ENCODE data around the gene MAP2K6. TPM values are rescaled to one million over a fixed set of nuclear protein-coding genes. Genes with fewer than 3 reads are reported as not detected.

MAP2K6 gene
- total and polyA plus RNA-seq, 10 donors, result 3.4 to 36.3 (median 10.2) TPM

DNA sequence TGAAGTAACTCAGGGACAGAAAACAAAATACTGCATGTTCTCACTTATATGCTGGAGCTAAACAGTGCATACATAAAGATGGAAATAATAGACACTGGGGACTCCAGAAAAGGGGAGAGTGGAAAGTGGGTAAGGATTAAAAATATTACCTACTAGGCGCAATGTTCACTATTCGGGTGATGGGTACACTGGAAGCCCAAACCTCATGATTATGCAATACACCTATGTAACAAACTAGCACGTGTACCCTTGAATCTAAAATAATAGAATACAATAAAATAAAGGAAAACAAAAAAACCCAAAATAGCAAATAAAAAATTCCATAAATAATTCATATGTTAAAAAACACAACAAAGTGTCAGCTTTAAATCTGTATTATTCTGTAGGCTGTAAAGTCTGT lies 56.9 kb downstream of the MAP2K6 start:
- Histone ChIP-seq H3K27ac (no peak overlapping the region), H3K9me3 (no peaks in the 10 kb centered on the region), H3K36me3 (no peaks in the 10 kb centered on the region), H3K4me3 (no peak overlapping the region), H3K27me3 (replicated peaks in 1 of 7) (no peaks in the 10 kb centered on the region), H3K4me1 (no peaks in the 10 kb centered on the region)
- intact Hi-C loops (cut with DNase I; ENCODE audit: low total_unique reads), result no loop called here
- no peak for DNase-seq
- TF ChIP-seq POLR2A (IDR thresholded peaks at IDR 0.05), result no peak
- TF ChIP-seq POLR2AphosphoS5 (IDR thresholded peaks at IDR 0.05), result no peak
- TF ChIP-seq, protein P1, sequence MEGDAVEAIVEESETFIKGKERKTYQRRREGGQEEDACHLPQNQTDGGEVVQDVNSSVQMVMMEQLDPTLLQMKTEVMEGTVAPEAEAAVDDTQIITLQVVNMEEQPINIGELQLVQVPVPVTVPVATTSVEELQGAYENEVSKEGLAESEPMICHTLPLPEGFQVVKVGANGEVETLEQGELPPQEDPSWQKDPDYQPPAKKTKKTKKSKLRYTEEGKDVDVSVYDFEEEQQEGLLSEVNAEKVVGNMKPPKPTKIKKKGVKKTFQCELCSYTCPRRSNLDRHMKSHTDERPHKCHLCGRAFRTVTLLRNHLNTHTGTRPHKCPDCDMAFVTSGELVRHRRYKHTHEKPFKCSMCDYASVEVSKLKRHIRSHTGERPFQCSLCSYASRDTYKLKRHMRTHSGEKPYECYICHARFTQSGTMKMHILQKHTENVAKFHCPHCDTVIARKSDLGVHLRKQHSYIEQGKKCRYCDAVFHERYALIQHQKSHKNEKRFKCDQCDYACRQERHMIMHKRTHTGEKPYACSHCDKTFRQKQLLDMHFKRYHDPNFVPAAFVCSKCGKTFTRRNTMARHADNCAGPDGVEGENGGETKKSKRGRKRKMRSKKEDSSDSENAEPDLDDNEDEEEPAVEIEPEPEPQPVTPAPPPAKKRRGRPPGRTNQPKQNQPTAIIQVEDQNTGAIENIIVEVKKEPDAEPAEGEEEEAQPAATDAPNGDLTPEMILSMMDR (IDR thresholded peaks at IDR 0.05 in 8 of 11, conservative IDR thresholded peaks at IDR 0.05 in 3 of 11), result no peak
- 76 to 96% (median 89%) methylated on average over 3 of the region's 3 CpGs for WGBS, 5 donors

DNA sequence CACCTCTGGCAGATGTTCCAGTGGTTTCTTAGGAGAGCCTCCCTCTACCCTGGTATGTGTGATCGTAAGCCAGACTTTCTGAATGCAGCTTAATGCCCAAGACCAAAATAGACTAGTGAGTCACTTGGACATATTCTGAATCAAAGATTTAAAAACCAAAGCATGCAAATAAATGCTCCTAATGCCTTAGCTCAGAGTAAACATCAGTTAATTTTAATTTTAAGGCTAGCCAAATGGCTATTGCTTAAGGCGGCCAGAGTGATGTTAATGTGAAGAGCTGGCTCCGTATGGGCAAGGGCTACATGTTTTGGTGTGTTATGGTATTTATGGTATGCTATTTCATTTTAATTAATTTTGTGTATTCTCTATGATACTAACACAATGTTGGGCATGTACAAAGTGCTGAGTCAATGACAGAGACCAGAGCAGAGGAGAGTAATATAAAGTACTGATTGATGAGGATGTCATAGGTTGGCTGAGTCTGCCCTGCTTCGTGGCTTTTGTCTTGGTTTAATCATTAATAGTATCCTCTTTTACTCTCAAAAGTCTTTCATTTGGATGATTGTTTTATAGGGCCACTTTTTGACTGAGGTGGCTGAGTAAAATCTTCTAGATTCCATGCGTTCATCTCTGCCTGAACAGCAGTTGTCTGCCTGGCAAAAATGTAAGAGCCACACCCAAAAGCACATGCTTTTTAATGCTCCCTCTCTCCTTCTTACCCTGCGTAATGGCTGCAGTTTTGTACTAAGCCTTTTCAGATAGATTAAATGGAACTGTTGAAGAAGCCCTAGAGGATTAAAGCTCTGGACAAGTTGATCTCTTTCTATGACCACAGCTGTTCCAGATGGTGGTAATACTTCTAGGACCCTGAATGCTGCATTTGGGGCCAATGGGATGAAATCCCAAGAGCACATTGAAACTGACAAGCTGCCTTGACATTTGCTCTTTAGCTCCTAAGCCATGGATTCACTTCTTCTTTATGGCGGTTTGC lies 59.6 kb downstream of the MAP2K6 start:
- Histone ChIP-seq H3K27ac (no peak overlapping the region), H3K4me3 (no peak overlapping the region), H3K27me3 (replicated peaks in 1 of 7) (no peaks in the 10 kb centered on the region), H3K4me1 (no peaks in the 10 kb centered on the region), H3K9me3 (no peaks in the 10 kb centered on the region), H3K36me3 (no peaks in the 10 kb centered on the region)
- WGBS, 5 donors, result 85 to 92% (median 90%) methylated on average over 7 of the region's 7 CpGs
- no peak for DNase-seq
- no peak for TF ChIP-seq POLR2A (IDR thresholded peaks at IDR 0.05)
- TF ChIP-seq, protein P1 (IDR thresholded peaks at IDR 0.05 in 8 of 11, conservative IDR thresholded peaks at IDR 0.05 in 3 of 11), result no peak
- intact Hi-C loops (cut with DNase I; ENCODE audit: low total_unique reads), result no loop called here

DNA sequence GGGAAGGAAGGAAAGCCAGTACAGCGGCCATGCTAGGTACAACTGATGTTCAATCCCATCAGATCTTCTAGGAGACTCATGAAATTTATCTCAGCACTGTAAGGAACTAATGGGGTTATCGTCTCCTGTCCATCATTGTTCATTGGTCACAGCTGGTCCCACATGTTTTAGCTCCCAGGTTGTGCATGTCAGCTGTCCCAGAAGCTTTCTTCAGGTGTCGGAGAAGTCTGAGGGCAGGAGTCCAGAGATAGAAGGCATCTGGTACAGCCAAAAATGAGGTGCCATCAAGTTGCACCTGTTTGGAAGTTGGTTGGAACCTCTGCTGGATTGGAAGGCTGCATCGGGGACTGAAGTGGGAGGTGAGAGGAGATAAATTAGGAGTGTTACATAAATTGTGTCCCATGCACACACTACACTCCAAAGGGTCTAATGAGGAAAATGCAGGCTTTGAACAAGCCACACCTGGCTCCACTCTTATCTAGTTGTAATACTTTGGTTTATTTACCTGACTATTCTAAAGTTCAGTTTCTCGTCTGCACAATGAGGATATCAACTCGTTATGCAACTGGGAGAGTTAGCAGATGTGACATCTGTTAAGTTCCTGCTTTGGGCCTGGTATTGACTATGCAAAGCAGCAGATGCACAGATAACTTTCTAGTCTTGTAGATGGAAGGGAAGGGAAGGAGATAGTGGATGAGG lies 62.9 kb downstream of the MAP2K6 start:
- Histone ChIP-seq H3K9me3 (no peaks in the 10 kb centered on the region), H3K27ac (no peak overlapping the region), H3K4me1 (no peaks in the 10 kb centered on the region), H3K36me3 (no peaks in the 10 kb centered on the region), H3K4me3 (no peak overlapping the region), H3K27me3 (replicated peaks in 1 of 7) (no peaks in the 10 kb centered on the region)
- DNase-seq, result no peak
- WGBS, 5 donors, result 75 to 91% (median 83%) methylated on average over 6 of the region's 6 CpGs
- intact Hi-C loops (cut with DNase I; ENCODE audit: low total_unique reads), result no loop called here
- TF ChIP-seq, protein P1 (IDR thresholded peaks at IDR 0.05 in 8 of 11, conservative IDR thresholded peaks at IDR 0.05 in 3 of 11), result no peak
- no peak for TF ChIP-seq POLR2A (IDR thresholded peaks at IDR 0.05)
- no peak for TF ChIP-seq POLR2AphosphoS5 (IDR thresholded peaks at IDR 0.05)

DNA sequence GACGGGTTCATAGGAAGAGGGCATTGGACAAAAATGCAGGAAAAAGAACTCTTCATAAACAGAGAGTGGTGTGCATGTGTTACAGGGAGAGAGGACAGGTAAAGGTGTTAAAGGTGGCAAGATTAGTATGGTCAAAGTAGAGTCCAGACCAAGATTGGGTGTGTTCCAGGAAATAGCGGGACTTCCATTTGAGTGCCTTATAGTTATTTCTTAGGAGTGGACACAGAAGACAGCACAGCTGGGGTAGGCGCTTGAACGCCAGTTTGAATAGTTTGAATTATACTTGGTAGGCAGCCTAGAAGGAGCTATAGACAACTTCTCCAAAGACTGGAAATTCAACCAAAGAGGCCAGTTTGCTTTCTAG lies 63.4 kb downstream of the MAP2K6 start:
- WGBS, 5 donors, result 90 to 95% (median 92%) methylated on average over 4 of the region's 4 CpGs
- intact Hi-C loops (cut with DNase I; ENCODE audit: low total_unique reads), result no loop called here
- TF ChIP-seq POLR2AphosphoS5 (IDR thresholded peaks at IDR 0.05), result no peak
- TF ChIP-seq, protein P1 (IDR thresholded peaks at IDR 0.05 in 8 of 11, conservative IDR thresholded peaks at IDR 0.05 in 3 of 11), result no peak
- no peak for TF ChIP-seq POLR2A (IDR thresholded peaks at IDR 0.05)
- no peaks in the 10 kb centered on the region for H3K4me1 ChIP-seq
- no peak overlapping the region for H3K27ac ChIP-seq
- H3K9me3 ChIP-seq, result no peaks in the 10 kb centered on the region
- no peaks in the 10 kb centered on the region for H3K36me3 ChIP-seq
- no peak for DNase-seq
- H3K4me3 ChIP-seq, result no peak overlapping the region
- H3K27me3 ChIP-seq (replicated peaks in 1 of 7), result no peaks in the 10 kb centered on the region

Measured in spleen (tissue), 11 donors.